Activated naive CD4-positive, alpha-beta T cell (primary cell): ENCODE data around the gene PHLDB1.
A peak's percentile ranks its signal among the peaks of the same experiment; 100 is the strongest.
"Not testable (repeated sequence)": the region's sequence is repeated elsewhere in the genome, so short reads cannot be mapped to it uniquely, and the experiment has no call there.

ENCODE experiments used
- DNase-seq, 4 experiments: peaks; one replicate each; lab custom pipeline; 2025; lab: John Stamatoyannopoulos, UW

Gene PHLDB1

GRCh38 chr11:118607401-118608359 is at the start of gene PHLDB1:
PHLDB1 (plus strand) TSS chr11:118607615; CDS start chr11:118613837, 6,222 bp downstream.
- peak in 1 of 4 experiments; percentile 25 for DNase-seq

- no peak for DNase-seq
Observed at GRCh38 chr11:118560806-118561205, 46.6 kb upstream of the PHLDB1 start.

- no peak for DNase-seq
Observed at GRCh38 chr11:118565051-118565450, 42.4 kb upstream of the PHLDB1 start.

GRCh38 chr11:118569670-118570069 is 37.7 kb upstream of the PHLDB1 start:
- no peak for DNase-seq

- no peak for DNase-seq
Observed at GRCh38 chr11:118570787-118571186, 36.6 kb upstream of the PHLDB1 start.

GRCh38 chr11:118571701-118572060 is 35.7 kb upstream of the PHLDB1 start:
- not testable (repeated sequence) for DNase-seq

- peak; percentile 55 to 83 (median 74) for DNase-seq
Observed at GRCh38 chr11:118572061-118572980, 35.1 kb upstream of the PHLDB1 start, which contains the start of gene ARCN1. ARCN1 (plus strand) TSS chr11:118572409; CDS start chr11:118572548, 139 bp downstream.

GRCh38 chr11:118572981-118573550 is 34.3 kb upstream of the PHLDB1 start:
- no peak for DNase-seq

GRCh38 chr11:118574636-118575035 is 32.8 kb upstream of the PHLDB1 start:
- DNase-seq: no peak

- not testable (repeated sequence) for DNase-seq
Observed at GRCh38 chr11:118577995-118578394, 29.4 kb upstream of the PHLDB1 start.

- DNase-seq: no peak
Observed at GRCh38 chr11:118581057-118581456, 26.4 kb upstream of the PHLDB1 start.

GRCh38 chr11:118587952-118588351 is 19.5 kb upstream of the PHLDB1 start:
- no peak for DNase-seq

- DNase-seq: no peak
Observed at GRCh38 chr11:118592616-118593367, 14.6 kb upstream of the PHLDB1 start.

GRCh38 chr11:118594984-118595383 is 12.4 kb upstream of the PHLDB1 start:
- not testable (repeated sequence) for DNase-seq

GRCh38 chr11:118596224-118597146 is 10.9 kb upstream of the PHLDB1 start:
- DNase-seq: no peak

GRCh38 chr11:118597556-118597955 is 9.9 kb upstream of the PHLDB1 start:
- no peak for DNase-seq

GRCh38 chr11:118602331-118602730 is 5.1 kb upstream of the PHLDB1 start:
- no peak for DNase-seq

- DNase-seq: not testable (repeated sequence)
Observed at GRCh38 chr11:118603709-118604108, 3.7 kb upstream of the PHLDB1 start.

GRCh38 chr11:118604566-118604965 is 2.8 kb upstream of the PHLDB1 start:
- no peak for DNase-seq
